HCT116 (cell line): ENCODE measurements around the gene DRG1. TPM values are rescaled to one million over a fixed set of nuclear protein-coding genes. Genes with fewer than 3 reads are reported as not detected.

ENCODE experiments used
- ATAC-seq: fragments of 200-7000 bp; cut with Tn5 transposase; 2 replicates; pipeline ENCODE4 v1.9.1; 2020; ENCODE audit warnings: mild to moderate bottlenecking, moderate library complexity
- BruUV-seq: library from RNA; stranded (reverse); fragments of 400-500 nt; replicated peaks from 2 replicates; lab custom pipeline; 2021; lab: Mats Ljungman, UMichigan
- CTCF ChIA-PET: fragments of 300-600 bp; sonication (Branson Sonifier 250); formaldehyde crosslinking; loops from one replicate; lab custom pipeline; 2021; ENCODE audit warnings: antibody characterized with exemption; lab: Charles Lee
- POLR2A ChIA-PET: fragments of 300-600, 350-600 bp; sonication (Branson Sonifier 250); formaldehyde crosslinking; loops from one replicate; lab custom pipeline; 2021; ENCODE audit warnings: antibody characterized with exemption; lab: Charles Lee
- RAD21 ChIA-PET, 2 experiments: fragments of 300-600 bp; sonication (Branson Sonifier 250); formaldehyde crosslinking; loops; one replicate each; lab custom pipeline; 2023; ENCODE audit warnings: low total read pairs in 2 of 2; ENCODE audit not compliant: uncharacterized antibody in 2 of 2, unreplicated experiment in 2 of 2, low non-redundant PET in 1 of 2; lab: Charles Lee
- DNase-seq: peaks from one replicate; pipeline ENCODE4 v3.0.0-alpha.2; 2010; ENCODE audit warnings: low read depth, low spot score
- H2AFZ ChIP-seq: fragments of 200-600 bp; shearing (Covaris generic), sonication (generic); 2 replicates; pipeline ENCODE4 v1.6.1; 2017; ENCODE audit warnings: low read depth, mixed run types, mixed read lengths, antibody characterized with exemption, low read length; ENCODE audit not compliant: poor library complexity, severe bottlenecking
- H3K27ac ChIP-seq: 2 replicates; pipeline ENCODE4 v1.5.1; 2012; ENCODE audit warnings: low read depth, low read length
- H3K27me3 ChIP-seq: fragments of 200-600 bp; sonication (generic); 2 replicates; pipeline ENCODE4 v1.6.1; 2016; ENCODE audit warnings: mixed run types, low read length, mixed read lengths; ENCODE audit not compliant: insufficient read depth
- H3K36me3 ChIP-seq, 2 experiments: fragments of 200-500 bp in 1 of 2; fragments of 200-600 bp in 1 of 2; sonication (Bioruptor generic) in 1 of 2; sonication (generic) in 1 of 2; 2 replicates each; pipeline versions ENCODE4 v1.5.1 to v1.6.1; 2014 to 2016; ENCODE audit warnings: low read length in 2 of 2, inconsistent platforms in 1 of 2, mixed read lengths in 1 of 2, mixed run types in 1 of 2; ENCODE audit not compliant: insufficient read depth in 2 of 2, control insufficient read depth in 1 of 2
- H3K4me1 ChIP-seq, 2 experiments: fragments of 200-600 bp in 1 of 2; sonication (generic) in 1 of 2; 2 replicates each; pipeline versions ENCODE4 v1.5.1 to v1.6.1; 2012 to 2017; ENCODE audit warnings: low read length in 2 of 2, inconsistent platforms in 1 of 2, mild to moderate bottlenecking in 1 of 2, mixed read lengths in 1 of 2, mixed run types in 1 of 2, moderate library complexity in 1 of 2; ENCODE audit not compliant: insufficient read depth in 2 of 2, control insufficient read depth in 1 of 2
- H3K4me2 ChIP-seq: fragments of 200-600 bp; sonication (generic); 2 replicates; pipeline ENCODE4 v1.6.1; 2017; ENCODE audit warnings: mixed run types, low read length, mixed read lengths
- H3K4me3 ChIP-seq, 2 experiments: fragments of 200-600 bp in 1 of 2; sonication (generic) in 1 of 2; replicated peaks in 1 of 2; 2 replicates each; pipeline ENCODE4 v1.5.1; 2011 to 2016; ENCODE audit warnings: low read length in 2 of 2, control low read depth in 1 of 2, low read depth in 1 of 2, mild to moderate bottlenecking in 1 of 2, mixed read lengths in 1 of 2, mixed run types in 1 of 2
- H3K79me2 ChIP-seq: fragments of 200-600 bp; sonication (generic); 2 replicates; pipeline ENCODE4 v1.6.1; 2017; ENCODE audit warnings: mild to moderate bottlenecking, mixed run types, low read length, moderate library complexity, mixed read lengths; ENCODE audit not compliant: insufficient read depth
- H3K9ac ChIP-seq: fragments of 200-600 bp; sonication (generic); 2 replicates; pipeline ENCODE4 v1.6.1; 2016; ENCODE audit warnings: low read length, mixed read lengths
- H3K9me2 ChIP-seq: fragments of 200-600 bp; sonication (generic), shearing (Covaris generic); 2 replicates; pipeline ENCODE4 v1.6.1; 2017; ENCODE audit warnings: mixed run types, mild to moderate bottlenecking, moderate library complexity; ENCODE audit not compliant: insufficient read depth
- H3K9me3 ChIP-seq, 2 experiments: fragments of 200-500 bp in 1 of 2; fragments of 200-600 bp in 1 of 2; sonication (Bioruptor generic) in 1 of 2; sonication (generic) in 1 of 2; 2 replicates each; pipeline ENCODE4 v1.6.1; 2014 to 2017; ENCODE audit warnings: low read length in 2 of 2, mixed read lengths in 2 of 2, inconsistent platforms in 1 of 2, low read depth in 1 of 2, mild to moderate bottlenecking in 1 of 2, mixed run types in 1 of 2, moderate library complexity in 1 of 2; ENCODE audit not compliant: control insufficient read depth in 1 of 2, insufficient read depth in 1 of 2
- H4K20me1 ChIP-seq: fragments of 200-600 bp; sonication (generic), shearing (Covaris generic); 2 replicates; pipeline ENCODE4 v1.6.1; 2017; ENCODE audit warnings: mixed run types, mild to moderate bottlenecking, moderate library complexity; ENCODE audit not compliant: insufficient read depth
- CBX3 ChIP-seq: IDR thresholded peaks from 2 replicates; pipeline ENCODE4 v1.6.1; 2012; ENCODE audit warnings: low read depth
- CEBPB ChIP-seq: IDR thresholded peaks from 2 replicates; pipeline ENCODE4 v1.6.1; 2012; ENCODE audit warnings: low read depth
- ELF1 ChIP-seq: IDR thresholded peaks from 2 replicates; pipeline ENCODE4 v1.6.1; 2012; ENCODE audit warnings: low read depth, borderline replicate concordance
- EZH2phosphoT487 ChIP-seq: fragments of 200-600 bp; IDR thresholded peaks from 2 replicates; pipeline ENCODE4 v1.6.1; 2018; ENCODE audit warnings: antibody characterized with exemption, borderline replicate concordance
- POLR2A ChIP-seq: IDR thresholded peaks from 2 replicates; pipeline ENCODE4 v1.7.0; 2011; ENCODE audit warnings: borderline replicate concordance; ENCODE audit not compliant: insufficient read depth, insufficient read length; ENCODE audit errors: extremely low read depth
- SP1 ChIP-seq: IDR thresholded peaks from 2 replicates; pipeline ENCODE4 v1.6.1; 2012; ENCODE audit warnings: low read depth
- SRF ChIP-seq: IDR thresholded peaks from 2 replicates; pipeline ENCODE4 v1.6.1; 2012; ENCODE audit warnings: low read depth
- TCF7L2 ChIP-seq: IDR thresholded peaks from 2 replicates; pipeline ENCODE4 v1.7.0; 2011; ENCODE audit warnings: borderline replicate concordance, inconsistent platforms; ENCODE audit not compliant: insufficient read depth, insufficient read length; ENCODE audit errors: extremely low read depth
- YY1 ChIP-seq: IDR thresholded peaks from 2 replicates; pipeline ENCODE4 v1.6.1; 2011; ENCODE audit warnings: low read length, low read depth, moderate library complexity, mild to moderate bottlenecking; ENCODE audit not compliant: insufficient replicate concordance; ENCODE audit errors: extremely low read depth
- intact Hi-C: fragments of 100-400 bp; cut with micrococcal nuclease; formaldehyde crosslinking; loops from 2 replicates; pipeline ENCODE4 v1.10.0; 2022
- total RNA-seq: library from RNA; stranded (reverse); gene quantifications from one replicate; pipeline ENCODE4 v1.2.1, GENCODE V29; 2021; ENCODE audit not compliant: unreplicated experiment
- TF ChIP-seq, protein P1 (sequence below): IDR thresholded peaks from 2 replicates; pipeline ENCODE4 v1.6.1; 2012; ENCODE audit warnings: low read depth
- TF ChIP-seq, protein P2 (sequence below): IDR thresholded peaks from 2 replicates; pipeline ENCODE4 v1.6.1; 2012
- TF ChIP-seq, protein P3 (sequence below), 3 experiments: fragments of 200-600 bp in 1 of 3; sonication (generic) in 1 of 3; IDR thresholded peaks in 2 of 3; conservative IDR thresholded peaks in 1 of 3; 2 replicates each; pipeline ENCODE4 v1.5.1; 2012 to 2017; ENCODE audit warnings: low read depth in 2 of 3, low read length in 2 of 3, antibody characterized with exemption in 1 of 3, borderline replicate concordance in 1 of 3, control low read depth in 1 of 3, mild to moderate bottlenecking in 1 of 3, mixed read lengths in 1 of 3, mixed run types in 1 of 3, moderate library complexity in 1 of 3; ENCODE audit not compliant: insufficient read depth in 1 of 3

Gene DRG1
- total RNA-seq, 1 experiment from 2014 or later, result 68.2 TPM

- intact Hi-C loops, result no loop called here
- H3K9me2 ChIP-seq, result no peaks in the 10 kb centered on the region
- RAD21 ChIA-PET, result no interaction called here
- no peak overlapping the region for H3K9ac ChIP-seq
- H2AFZ ChIP-seq, result no peak overlapping the region
- no peaks in the 10 kb centered on the region for H3K79me2 ChIP-seq
- no TSS peak for BruUV-seq
- ATAC-seq, result no peak
- CTCF ChIA-PET, result no interaction called here
- no peak overlapping the region for H3K4me2 ChIP-seq
- no peaks in the 10 kb centered on the region for H3K4me1 ChIP-seq
- TF ChIP-seq TCF7L2, result no peak
- no peak for TF ChIP-seq CEBPB
- TF ChIP-seq ELF1, result no peak
- TF ChIP-seq POLR2A, result no peak
- TF ChIP-seq SP1, result no peak
- TF ChIP-seq, protein P1, sequence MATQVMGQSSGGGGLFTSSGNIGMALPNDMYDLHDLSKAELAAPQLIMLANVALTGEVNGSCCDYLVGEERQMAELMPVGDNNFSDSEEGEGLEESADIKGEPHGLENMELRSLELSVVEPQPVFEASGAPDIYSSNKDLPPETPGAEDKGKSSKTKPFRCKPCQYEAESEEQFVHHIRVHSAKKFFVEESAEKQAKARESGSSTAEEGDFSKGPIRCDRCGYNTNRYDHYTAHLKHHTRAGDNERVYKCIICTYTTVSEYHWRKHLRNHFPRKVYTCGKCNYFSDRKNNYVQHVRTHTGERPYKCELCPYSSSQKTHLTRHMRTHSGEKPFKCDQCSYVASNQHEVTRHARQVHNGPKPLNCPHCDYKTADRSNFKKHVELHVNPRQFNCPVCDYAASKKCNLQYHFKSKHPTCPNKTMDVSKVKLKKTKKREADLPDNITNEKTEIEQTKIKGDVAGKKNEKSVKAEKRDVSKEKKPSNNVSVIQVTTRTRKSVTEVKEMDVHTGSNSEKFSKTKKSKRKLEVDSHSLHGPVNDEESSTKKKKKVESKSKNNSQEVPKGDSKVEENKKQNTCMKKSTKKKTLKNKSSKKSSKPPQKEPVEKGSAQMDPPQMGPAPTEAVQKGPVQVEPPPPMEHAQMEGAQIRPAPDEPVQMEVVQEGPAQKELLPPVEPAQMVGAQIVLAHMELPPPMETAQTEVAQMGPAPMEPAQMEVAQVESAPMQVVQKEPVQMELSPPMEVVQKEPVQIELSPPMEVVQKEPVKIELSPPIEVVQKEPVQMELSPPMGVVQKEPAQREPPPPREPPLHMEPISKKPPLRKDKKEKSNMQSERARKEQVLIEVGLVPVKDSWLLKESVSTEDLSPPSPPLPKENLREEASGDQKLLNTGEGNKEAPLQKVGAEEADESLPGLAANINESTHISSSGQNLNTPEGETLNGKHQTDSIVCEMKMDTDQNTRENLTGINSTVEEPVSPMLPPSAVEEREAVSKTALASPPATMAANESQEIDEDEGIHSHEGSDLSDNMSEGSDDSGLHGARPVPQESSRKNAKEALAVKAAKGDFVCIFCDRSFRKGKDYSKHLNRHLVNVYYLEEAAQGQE, result no peak
- TF ChIP-seq, protein P2, sequence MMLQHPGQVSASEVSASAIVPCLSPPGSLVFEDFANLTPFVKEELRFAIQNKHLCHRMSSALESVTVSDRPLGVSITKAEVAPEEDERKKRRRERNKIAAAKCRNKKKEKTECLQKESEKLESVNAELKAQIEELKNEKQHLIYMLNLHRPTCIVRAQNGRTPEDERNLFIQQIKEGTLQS, result no peak
- TF ChIP-seq SRF, result no peak
- no peak for TF ChIP-seq EZH2phosphoT487
- TF ChIP-seq, protein P3, sequence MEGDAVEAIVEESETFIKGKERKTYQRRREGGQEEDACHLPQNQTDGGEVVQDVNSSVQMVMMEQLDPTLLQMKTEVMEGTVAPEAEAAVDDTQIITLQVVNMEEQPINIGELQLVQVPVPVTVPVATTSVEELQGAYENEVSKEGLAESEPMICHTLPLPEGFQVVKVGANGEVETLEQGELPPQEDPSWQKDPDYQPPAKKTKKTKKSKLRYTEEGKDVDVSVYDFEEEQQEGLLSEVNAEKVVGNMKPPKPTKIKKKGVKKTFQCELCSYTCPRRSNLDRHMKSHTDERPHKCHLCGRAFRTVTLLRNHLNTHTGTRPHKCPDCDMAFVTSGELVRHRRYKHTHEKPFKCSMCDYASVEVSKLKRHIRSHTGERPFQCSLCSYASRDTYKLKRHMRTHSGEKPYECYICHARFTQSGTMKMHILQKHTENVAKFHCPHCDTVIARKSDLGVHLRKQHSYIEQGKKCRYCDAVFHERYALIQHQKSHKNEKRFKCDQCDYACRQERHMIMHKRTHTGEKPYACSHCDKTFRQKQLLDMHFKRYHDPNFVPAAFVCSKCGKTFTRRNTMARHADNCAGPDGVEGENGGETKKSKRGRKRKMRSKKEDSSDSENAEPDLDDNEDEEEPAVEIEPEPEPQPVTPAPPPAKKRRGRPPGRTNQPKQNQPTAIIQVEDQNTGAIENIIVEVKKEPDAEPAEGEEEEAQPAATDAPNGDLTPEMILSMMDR (IDR thresholded peaks at IDR 0.05 in 2 of 3, conservative IDR thresholded peaks at IDR 0.05 in 1 of 3; ENCODE audit: borderline replicate concordance in 1 of 3, insufficient read depth in 1 of 3, low read depth in 2 of 3, low read length in 2 of 3), result no peak
- TF ChIP-seq CBX3, result no peak
- TF ChIP-seq YY1, result no peak
- POLR2A ChIA-PET, result no interaction called here
- H4K20me1 ChIP-seq, result no peaks in the 10 kb centered on the region
- no peak overlapping the region for H3K27ac ChIP-seq
- no peaks in the 10 kb centered on the region for H3K27me3 ChIP-seq
- no peak overlapping the region for H3K4me3 ChIP-seq
- H3K9me3 ChIP-seq, result no peaks in the 10 kb centered on the region
- DNase-seq, result no peak
- H3K36me3 ChIP-seq, result peaks cover 17 to 29% of the 10 kb centered on the region in 2 experiments; a peak in 3 of 4 replicates
Observed at GRCh38 chr22:31445642-31446041, 46.2 kb downstream of the DRG1 start.
